ENCODE results near the gene TBC1D23.
A peak's percentile ranks its signal among the peaks of the same experiment; 100 is the strongest.

The TBC1D23 gene

DNA sequence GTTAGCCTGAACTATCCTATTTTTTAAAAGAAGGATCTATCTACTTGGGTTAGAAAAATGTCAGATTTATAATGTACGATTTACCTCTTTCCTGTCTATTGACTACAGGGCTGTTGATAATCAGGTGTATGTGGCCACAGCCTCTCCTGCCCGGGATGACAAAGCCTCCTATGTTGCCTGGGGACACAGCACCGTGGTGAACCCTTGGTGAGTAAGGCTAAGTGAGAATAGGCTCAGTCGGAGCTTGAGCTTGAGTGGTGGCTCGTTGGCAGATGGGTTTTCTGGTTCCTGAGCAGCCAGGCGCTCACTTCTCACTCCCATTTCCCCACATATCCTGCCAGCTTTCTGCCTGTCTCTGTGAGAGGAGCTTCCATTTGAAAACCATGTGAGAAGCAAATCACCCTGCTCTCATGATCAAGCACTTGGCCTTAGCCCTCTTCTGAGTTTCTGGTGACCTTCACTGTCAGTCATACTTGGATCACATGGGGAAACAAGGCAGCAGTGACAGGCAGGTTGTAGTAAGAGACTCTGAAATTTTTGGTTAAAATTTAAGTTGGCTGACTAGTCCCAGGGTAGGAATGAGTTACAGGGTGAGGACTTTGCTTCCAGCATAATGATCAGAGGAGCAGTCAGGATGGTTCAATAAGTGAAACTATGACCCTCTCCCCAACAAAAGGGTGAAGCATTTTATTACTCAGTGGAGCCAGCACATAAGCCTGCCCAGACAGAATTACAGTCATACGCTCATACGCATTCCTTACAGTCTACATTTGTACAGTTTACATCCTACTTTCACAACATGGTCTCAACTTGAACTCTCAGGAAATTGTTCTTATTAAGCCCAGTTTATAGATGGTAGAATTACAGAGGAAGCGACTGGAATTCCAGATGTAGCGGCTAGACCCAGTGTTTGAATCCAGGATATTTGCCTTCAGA is 91.8 kb downstream of the TBC1D23 start:
- DNase-seq (ENCODE audit: low spot score), result no peak

DNA sequence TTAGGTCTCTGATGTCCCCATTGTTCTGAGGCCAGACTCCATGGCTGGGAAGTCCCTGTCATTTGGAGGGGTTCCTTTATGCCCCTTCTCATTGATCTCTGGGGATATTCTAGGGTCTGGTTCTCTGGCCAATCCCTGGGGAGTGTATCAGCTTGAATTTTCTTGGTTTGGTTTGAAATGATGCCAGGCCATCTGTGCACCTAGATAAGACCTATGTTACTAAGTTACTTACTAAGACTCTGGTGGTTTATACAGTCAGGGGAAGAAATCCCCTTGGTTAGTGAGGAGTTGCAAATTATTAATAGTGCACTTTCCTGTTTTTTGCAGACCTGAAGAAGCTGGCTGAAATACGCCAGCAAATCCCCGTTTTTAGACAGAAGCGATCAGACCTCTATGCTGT is 94.1 kb downstream of the TBC1D23 start:
- DNase-seq (ENCODE audit: low spot score), result no peak

DNA sequence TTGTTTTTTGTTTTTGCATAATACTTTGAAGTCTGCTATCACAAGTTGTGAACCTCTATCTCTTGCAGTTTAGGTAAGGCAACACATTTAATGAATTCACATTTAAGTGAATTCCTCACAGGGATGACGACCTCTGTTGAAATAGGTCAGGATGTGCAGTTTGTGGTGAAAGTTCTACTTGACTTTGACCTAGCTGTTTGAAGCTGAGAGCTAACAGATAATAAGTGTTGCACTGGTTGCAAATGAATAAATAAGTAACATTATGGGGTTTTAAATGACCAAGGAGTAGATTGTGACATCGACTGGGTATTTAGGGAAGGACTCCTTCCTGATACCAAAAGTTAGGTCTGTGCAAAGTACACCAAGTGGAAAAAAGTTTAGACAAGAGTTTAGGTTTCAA is 97.6 kb downstream of the TBC1D23 start:
- DNase-seq (ENCODE audit: low spot score), result no peak

DNA sequence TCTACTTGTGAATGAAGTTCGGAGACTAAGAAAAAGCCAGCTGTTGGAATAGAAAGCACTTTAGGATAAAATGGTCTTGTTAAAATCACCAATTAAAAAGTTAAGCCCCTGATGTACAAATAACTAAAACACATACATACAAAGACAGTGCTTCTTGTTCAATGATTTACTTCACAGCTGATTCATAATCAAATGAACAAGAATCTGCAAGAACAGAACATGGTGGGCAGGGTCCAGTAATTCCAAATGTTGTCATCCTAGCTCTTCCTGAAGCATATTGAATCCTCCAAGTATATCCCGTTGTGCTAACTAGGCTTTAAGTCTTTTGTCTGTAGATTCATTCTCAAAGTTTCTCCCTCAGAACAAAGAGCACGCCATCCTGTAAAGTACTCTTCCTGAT is 98.2 kb downstream of the TBC1D23 start:
- no peak for DNase-seq (ENCODE audit: low spot score)

DNA sequence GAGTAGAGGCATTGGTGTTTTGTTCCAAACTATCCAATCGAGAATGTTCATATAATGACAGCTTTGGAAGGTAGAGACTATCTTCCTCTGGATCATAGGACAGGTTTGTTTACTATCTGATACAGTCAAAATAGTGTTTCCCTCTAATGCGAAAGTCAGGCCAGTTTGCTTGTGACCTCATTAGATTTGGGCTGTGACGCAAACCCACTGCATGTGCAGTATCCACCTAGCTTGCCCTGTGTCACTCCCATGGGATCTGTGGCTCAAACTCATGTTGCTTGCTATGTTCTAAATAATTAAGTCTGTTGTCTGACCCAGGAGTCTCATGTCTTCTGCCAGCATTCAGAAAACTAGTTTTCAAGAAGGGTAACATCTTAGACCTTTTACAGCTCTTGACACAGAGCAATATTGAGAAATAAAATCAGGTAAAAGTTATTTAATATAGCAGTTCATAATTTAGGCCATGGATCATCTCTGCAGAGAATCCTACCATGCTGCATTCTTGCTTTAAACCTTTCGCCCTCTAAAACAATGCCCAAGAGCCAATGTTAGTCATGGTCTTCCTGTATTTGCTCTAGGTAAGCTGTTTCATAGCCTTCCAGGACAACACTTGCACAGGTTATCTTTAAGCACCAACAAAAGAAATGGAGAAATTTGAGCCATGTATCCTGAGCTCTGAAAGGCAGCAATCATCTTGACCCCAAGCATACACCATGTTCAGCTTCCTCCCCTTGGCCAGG is 100.1 kb downstream of the TBC1D23 start:
- DNase-seq (ENCODE audit: low spot score), result no peak

DNA sequence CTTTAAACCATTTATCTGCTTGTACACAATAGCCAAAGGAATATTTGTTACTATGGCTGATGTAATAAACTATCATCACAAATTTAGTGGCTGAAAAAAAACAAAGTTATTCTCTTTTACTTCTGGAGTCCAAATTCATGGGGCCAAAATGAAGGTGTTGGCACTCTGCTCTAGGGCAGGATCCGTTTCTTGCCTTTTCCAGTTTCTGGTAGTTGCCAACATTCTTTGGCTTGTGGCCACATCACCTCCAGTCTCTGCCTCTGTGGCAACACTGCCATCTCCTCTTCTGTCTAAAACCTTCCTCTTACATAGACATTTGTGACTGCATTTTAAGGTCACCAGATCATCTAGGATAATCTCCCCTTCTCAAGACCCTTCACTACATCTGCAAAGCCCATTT is 101.1 kb downstream of the TBC1D23 start:
- DNase-seq (ENCODE audit: low spot score), result no peak

DNA sequence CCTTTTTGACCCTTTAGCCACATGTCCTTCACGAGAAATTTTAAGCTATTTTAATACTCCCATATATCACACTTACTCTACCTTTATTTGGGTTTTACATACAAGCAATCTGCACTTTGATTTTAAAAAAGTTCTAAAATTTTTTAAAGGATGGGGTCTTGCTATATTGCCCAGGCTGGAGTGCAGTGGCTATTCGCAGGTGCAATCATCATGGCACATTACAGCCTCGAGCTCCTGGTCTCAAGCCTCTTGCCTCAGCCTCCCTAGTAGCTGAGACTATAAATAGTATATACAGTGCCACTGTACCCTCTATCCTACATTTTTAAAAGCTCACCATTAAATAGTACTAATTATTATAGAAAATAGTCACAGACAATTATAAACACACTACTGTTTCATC is 103.6 kb downstream of the TBC1D23 start:
- no peak for DNase-seq (ENCODE audit: low spot score)

DNA sequence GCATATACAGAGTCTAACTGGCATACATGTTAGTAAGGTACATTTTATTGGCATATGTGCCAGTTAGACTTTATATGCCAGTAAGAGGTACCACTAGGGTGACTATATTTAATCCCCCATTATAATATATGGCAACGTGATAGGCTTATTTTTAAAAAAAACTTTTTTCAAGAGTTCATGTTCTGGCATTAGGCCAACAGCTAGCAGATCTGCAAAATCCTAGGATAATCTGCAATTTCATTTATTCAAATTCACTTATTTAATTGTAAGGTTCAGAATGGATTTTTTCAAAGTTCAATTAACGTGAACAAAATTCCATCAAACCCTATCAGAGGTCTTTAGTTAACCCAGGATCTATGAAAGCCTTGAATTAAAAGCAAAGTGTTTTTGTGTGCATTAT is 105.6 kb downstream of the TBC1D23 start:
- no peak for DNase-seq (ENCODE audit: low spot score)

DNA sequence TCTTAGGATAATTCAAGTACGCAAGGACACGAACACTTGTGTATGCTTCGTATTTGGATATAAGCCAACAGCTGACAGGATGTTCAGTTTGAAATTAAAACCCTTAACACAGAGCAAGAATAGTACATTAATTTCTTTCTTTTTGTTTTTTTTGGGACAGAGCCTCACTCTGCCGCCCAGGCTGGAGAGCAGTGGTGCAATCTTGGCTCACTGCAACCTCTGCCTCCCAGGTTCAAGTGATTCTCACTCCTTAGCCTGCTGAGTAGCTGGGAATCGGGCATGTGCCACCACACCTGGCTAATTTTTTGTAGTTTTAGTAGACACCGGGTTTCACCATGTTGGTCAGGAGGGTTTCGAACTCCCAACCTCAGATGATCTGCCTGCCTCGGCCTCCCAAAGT is 107.6 kb downstream of the TBC1D23 start:
- no peak for DNase-seq (ENCODE audit: low spot score)

DNA sequence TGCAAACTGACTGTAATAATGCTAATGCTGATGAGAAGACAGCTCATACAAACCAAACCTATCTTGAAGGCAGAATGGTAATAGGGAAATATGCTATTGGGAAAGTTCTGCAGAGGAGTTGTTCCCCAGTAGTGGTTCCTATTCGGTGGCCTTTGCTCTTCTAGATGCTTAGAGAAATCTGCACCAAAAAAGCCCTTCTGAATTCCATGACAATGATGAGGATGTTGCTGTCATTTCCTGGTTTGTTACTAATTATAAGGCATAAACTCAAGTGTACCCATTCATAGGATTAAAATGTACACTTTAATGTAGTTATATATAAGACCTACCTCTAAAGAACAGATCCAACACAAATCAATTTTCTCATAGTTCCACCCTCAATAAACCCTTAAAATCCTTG is 110.0 kb downstream of the TBC1D23 start:
- peak; percentile 8 for DNase-seq (ENCODE audit: low spot score)

DNA sequence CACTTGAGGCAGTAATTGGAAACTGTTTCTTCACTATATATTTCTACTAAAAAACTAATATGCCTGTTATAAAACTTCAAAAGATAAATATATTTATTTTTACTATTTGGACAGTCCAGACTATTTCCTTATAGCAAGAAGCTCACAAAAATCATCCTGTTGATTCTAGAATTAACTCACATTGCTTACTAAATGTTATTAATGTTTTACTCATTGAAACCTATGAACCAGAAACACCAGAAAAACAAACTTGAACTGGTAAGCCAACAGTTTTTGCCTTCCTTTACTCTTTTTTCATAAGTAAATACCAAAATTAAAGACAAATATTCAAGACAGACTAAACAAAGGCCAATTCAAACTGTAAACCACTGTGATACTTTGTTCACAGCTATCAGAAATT is 113.7 kb downstream of the TBC1D23 start:
- no peak for DNase-seq (ENCODE audit: low spot score)

Data from GM03348 (cell line).